AG10803 (cell line): ENCODE results near the gene RACGAP1.

ENCODE experiments used
- DNase-seq: peaks from one replicate; pipeline ENCODE4 v3.0.0; 2010; ENCODE audit warnings: low read depth
- H3K4me3 ChIP-seq: 2 replicates; pipeline ENCODE4 v1.5.1; 2011; ENCODE audit warnings: mild to moderate bottlenecking, low read length, control low read depth
- TF ChIP-seq, protein P1 (sequence below): conservative IDR thresholded peaks from 2 replicates; pipeline ENCODE4 v1.5.1; 2011; ENCODE audit warnings: mild to moderate bottlenecking, low read length, control low read depth, inconsistent platforms

The RACGAP1 gene, protein sequence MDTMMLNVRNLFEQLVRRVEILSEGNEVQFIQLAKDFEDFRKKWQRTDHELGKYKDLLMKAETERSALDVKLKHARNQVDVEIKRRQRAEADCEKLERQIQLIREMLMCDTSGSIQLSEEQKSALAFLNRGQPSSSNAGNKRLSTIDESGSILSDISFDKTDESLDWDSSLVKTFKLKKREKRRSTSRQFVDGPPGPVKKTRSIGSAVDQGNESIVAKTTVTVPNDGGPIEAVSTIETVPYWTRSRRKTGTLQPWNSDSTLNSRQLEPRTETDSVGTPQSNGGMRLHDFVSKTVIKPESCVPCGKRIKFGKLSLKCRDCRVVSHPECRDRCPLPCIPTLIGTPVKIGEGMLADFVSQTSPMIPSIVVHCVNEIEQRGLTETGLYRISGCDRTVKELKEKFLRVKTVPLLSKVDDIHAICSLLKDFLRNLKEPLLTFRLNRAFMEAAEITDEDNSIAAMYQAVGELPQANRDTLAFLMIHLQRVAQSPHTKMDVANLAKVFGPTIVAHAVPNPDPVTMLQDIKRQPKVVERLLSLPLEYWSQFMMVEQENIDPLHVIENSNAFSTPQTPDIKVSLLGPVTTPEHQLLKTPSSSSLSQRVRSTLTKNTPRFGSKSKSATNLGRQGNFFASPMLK

DNA sequence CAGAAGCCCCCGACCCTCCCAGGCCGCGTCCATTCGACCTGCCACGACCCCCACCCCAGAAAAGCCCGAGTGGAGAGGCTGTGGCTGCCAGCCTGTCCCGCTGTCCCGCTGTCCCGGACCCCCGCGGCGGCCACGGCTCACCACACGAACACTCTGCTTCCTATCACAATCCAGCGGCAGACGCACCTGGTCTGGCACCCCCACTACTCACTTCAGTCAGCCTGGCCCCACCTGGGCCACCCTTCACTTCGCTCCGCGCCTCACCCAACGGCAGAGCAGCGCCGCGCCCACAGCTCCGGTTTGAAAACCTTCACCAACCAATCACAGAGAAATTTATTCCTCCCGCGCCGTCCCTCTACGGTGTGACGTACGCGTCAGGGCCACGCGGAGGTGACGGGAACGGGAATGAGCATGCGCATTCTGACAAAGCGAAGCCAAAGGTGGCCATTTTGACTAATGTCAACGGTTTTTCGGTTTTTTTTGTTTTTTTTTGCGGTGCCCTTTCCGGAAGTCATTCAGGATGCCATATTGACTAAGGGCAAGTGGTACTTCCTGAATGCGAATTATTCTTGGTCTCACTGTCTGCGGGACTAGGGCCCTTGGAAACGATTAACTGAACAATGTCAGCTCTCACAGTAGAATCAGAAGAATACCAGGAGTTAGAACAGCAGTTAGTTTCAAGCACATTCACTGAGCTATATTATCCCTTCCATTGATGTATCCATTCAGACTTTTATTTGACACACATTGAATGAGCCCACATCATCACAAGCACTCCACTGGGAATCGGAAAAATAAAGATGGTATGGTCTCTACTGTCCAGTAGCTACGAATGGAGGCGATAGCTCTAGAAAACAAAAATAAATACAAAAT lies at the start of gene RACGAP1:
Gene RACGAP1, minus strand, starts transcription at position 308 of the 873 bp plus-strand sequence. CDS start 8,779 bp downstream, outside the sequence.
- H3K4me3 ChIP-seq = peak within 1 kb of the TSS; percentile 89
- peak; percentile 96 for DNase-seq
- TF ChIP-seq, protein P1, sequence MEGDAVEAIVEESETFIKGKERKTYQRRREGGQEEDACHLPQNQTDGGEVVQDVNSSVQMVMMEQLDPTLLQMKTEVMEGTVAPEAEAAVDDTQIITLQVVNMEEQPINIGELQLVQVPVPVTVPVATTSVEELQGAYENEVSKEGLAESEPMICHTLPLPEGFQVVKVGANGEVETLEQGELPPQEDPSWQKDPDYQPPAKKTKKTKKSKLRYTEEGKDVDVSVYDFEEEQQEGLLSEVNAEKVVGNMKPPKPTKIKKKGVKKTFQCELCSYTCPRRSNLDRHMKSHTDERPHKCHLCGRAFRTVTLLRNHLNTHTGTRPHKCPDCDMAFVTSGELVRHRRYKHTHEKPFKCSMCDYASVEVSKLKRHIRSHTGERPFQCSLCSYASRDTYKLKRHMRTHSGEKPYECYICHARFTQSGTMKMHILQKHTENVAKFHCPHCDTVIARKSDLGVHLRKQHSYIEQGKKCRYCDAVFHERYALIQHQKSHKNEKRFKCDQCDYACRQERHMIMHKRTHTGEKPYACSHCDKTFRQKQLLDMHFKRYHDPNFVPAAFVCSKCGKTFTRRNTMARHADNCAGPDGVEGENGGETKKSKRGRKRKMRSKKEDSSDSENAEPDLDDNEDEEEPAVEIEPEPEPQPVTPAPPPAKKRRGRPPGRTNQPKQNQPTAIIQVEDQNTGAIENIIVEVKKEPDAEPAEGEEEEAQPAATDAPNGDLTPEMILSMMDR = no peak

DNA sequence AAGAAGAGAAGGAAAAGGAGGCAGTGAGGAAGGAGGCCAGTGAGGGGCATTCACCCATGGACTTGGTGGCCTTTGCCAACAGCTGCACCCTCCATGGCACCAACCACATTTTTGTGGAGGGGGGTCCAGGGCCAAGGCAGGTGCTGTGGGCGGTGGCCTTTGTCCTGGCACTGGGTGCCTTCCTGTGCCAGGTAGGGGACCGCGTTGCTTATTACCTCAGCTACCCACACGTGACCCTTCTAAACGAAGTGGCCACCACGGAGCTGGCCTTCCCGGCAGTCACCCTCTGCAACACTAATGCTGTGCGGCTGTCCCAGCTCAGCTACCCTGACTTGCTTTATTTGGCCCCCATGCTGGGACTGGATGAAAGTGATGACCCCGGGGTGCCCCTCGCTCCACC lies 48.4 kb upstream of the RACGAP1 start:
- no peak overlapping the region for H3K4me3 ChIP-seq
- DNase-seq = no peak
- TF ChIP-seq, protein P1 = no peak

DNA sequence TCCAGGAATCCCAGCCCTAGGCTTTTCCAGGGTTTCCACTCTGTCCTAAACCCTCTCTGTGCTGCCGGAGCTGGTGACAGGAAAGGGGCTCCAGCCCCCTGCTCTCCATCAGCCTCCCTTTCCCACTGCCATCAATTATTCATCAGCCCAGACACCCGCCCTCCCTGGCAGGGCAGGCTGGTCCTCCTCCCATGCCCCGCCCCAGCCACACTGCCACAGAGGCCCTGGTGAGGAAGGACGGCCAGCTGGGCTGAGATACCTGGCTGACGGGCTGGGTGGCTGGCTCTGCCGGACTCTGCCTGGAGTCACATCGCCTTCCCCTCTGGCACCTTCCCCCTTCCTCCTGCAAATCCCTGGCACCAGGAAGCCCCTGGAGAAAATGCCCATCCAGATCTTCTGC lies 47.9 kb upstream of the RACGAP1 start:
- no peak for DNase-seq
- TF ChIP-seq, protein P1 = no peak

DNA sequence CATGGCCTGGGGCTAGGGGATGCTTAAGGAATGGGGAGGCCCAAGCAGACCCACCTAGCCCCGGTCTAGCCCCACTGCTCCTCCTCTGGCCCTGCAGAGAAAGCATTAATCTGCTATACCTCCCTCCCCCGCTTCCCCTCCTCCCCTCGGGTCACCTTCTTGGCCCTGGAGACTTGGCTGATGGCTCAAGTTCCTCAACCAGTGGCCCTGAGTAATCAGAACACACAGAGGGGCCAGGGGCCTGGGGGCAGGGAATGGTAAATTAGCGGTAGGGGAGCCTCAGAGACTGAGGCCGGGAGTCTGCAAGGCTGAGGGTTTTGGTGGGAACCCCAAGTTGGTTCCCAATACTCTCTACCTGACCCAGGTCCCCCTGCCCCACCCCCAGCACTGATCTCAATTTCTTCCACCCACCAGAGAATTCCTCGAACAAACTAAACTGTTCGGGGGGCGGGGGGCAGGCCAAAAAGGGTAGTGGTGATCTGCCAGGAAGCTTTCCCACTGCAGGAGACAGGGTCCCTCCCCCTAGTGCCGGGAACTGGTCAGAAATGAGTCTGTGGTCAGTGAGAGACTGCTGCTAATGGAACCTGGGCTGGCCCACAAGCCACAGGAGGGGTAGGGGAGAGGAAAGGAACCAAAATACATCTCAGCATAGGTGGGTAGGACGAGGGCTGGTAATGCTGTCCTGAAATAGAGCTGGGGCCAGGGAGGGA lies 47.1 kb upstream of the RACGAP1 start:
- H3K4me3 ChIP-seq = no peak overlapping the region
- TF ChIP-seq, protein P1 = no peak
- DNase-seq = no peak

More for the DNA sequence above, 47.9 kb upstream of the RACGAP1 start:
- no peak overlapping the region for H3K4me3 ChIP-seq

DNA sequence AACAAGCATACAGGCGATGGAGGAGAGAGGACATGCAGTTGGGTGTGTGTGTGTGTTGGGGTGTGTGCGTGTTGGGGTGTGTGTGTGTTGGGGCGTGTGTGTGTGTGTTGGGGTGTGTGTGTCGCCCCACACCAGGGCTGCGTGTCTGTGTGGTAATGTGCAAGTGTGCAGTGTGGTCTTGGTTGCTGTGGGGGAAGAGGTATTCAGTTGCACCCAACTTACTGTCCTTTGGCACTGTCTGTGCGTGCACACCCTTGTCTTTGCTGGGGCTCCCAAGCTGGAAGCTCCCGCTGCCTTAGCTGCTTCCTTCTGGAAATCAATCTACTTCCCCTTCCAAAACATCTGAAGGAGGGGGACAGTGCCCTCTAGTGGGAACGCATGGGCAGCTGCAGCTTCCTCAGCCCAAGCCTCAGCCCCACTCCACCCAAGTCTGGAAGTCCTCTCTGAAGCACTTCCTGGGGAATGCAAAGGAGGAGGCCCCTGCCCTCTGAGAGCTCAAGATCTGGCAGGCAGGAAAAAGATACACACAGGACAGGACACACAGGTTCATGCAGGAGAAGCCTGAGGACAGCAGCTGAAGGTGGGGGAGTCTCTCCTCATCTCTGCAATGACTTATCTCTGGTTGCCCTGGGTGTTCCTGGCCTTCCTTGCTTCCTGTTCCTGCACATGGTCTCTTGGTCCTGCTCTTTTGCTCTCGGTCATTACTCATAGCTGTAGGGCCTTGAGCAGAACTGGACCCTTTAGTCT lies 45.2 kb upstream of the RACGAP1 start:
- no peak overlapping the region for H3K4me3 ChIP-seq
- TF ChIP-seq, protein P1 = peak; percentile 95
- DNase-seq = peak; percentile 82

DNA sequence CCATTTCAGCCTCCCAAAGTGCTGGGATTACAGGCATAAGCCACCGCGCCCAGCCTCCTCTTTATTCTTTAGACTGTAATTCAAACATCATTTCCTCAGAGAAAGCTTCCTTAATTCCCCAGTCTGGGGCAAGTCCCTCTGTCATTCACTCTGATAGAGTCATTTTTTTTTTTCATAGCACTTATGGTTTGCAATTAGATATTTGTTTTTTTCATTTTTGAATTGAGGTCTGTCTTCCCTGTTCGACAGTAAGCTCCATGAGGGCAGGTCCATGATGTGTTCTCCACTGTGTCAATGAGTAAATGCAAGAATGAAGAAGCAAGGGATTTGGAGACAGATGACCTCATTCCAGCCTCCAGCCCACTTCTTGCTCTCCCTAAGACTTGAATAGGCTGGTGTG lies 44.2 kb upstream of the RACGAP1 start:
- no peak for DNase-seq
- TF ChIP-seq, protein P1 = no peak
- no peak overlapping the region for H3K4me3 ChIP-seq
